GM12875 (cell line): ENCODE data around the gene BBS7.

ENCODE experiments used
- H3K4me3 ChIP-seq: one replicate; pipeline ENCODE4 v1.5.1; 2011; ENCODE audit warnings: low read depth, low read length, control low read depth
- TF ChIP-seq, protein P1 (sequence below): IDR thresholded peaks from 2 replicates; pipeline ENCODE4 v1.5.1; 2011; ENCODE audit warnings: low read depth, mild to moderate bottlenecking, control low read depth, inconsistent platforms, low read length, moderate library complexity, borderline replicate concordance; ENCODE audit not compliant: insufficient read depth

The BBS7 gene

DNA sequence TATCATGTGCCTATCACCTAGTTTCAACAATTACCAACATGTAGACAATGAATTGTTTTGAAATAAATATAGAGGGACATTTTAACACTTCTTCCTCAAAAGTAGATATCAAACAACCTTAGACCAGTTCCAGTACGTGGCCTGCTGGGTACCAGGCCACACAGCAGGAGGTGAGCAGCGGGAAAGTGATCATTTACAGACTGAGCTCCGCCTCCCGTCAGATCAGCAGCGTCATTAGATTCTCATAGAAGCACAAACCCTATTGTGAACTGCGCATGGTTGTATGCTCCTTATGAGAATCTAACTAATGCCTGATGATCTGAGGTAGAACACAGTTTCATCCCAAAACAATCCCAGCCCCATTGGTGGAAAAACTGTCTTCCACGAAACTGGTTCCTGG lies 6.5 kb downstream of the BBS7 start:
- no peak overlapping the region for H3K4me3 ChIP-seq
- TF ChIP-seq, protein P1, sequence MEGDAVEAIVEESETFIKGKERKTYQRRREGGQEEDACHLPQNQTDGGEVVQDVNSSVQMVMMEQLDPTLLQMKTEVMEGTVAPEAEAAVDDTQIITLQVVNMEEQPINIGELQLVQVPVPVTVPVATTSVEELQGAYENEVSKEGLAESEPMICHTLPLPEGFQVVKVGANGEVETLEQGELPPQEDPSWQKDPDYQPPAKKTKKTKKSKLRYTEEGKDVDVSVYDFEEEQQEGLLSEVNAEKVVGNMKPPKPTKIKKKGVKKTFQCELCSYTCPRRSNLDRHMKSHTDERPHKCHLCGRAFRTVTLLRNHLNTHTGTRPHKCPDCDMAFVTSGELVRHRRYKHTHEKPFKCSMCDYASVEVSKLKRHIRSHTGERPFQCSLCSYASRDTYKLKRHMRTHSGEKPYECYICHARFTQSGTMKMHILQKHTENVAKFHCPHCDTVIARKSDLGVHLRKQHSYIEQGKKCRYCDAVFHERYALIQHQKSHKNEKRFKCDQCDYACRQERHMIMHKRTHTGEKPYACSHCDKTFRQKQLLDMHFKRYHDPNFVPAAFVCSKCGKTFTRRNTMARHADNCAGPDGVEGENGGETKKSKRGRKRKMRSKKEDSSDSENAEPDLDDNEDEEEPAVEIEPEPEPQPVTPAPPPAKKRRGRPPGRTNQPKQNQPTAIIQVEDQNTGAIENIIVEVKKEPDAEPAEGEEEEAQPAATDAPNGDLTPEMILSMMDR: no peak

DNA sequence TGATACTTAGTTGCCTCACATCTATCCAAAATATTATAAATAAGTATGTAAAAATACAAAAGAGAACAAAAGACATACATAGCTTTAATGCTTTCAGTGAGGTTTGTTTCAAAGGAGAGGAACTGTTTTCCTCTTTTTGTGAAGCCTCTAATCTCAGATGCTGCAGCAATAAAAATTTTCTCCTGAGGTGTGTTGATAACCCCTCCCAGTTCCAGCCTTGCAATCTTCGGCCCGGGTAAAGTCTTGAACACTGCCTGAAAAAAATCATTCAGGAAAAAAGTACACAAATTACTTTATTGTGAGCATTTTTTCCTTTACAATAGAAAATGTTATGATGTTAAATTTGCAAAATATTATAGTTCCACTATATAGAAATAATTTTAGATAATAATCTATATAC lies 8.8 kb downstream of the BBS7 start:
- TF ChIP-seq, protein P1: no peak
- H3K4me3 ChIP-seq: no peak overlapping the region

DNA sequence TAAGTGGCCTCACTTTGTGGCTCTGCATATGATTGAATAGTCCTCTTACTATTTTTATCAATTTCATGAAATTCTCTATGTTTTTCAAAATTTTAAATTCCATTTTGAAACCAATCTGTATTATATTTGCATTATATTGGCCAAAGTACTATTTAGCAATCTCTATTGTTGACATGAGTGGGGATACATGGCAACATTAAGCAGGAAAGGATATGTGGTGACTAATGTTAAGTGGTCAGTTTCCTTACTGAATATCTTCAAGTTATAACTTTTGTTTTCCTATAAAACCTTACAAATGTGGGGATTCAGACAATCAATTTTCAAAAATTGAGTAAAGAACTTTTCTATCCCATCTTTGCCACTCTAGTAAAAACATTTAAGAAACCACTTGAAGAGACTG lies 10.2 kb downstream of the BBS7 start:
- TF ChIP-seq, protein P1: no peak
- H3K4me3 ChIP-seq: no peak overlapping the region

DNA sequence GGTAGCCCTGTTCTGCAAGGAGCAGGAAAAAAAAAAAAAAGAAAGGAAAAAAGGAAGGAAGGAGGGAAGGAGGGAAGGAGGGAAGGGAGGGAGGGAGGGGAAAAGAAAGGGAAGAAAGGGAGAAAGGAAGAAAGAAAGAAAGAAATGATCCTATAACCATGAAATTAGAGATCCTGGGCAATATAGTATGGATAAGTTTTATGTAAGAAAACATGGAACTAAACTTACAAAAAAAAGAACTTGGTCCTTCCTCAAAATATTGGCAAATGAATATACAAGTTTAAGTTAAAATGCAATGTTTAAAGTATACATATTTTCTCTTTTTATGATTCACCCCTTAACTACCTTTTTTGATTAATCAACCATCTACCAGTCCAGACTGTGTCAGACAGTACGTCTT lies 18.9 kb downstream of the BBS7 start:
- TF ChIP-seq, protein P1: no peak
- H3K4me3 ChIP-seq: no peak overlapping the region

DNA sequence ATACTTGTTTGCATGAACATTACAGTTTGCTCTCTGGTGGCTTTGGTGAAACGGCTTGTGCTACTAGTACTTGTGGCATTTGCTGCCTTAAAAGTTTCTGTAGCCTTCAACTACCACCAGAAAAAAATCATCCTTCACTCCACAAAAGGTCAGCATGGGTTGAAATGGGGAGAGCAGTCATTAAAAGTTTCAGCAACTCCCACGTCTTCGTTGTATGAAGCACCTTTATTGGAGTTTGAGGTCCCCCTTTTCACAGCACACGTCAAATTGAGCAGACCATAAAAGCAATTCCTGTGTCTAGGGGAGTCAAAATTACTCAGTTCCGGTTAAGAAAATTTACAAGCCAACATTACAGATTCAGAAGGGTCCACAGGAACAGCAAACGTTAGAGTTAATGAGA lies 23.6 kb downstream of the BBS7 start:
- TF ChIP-seq, protein P1: no peak

DNA sequence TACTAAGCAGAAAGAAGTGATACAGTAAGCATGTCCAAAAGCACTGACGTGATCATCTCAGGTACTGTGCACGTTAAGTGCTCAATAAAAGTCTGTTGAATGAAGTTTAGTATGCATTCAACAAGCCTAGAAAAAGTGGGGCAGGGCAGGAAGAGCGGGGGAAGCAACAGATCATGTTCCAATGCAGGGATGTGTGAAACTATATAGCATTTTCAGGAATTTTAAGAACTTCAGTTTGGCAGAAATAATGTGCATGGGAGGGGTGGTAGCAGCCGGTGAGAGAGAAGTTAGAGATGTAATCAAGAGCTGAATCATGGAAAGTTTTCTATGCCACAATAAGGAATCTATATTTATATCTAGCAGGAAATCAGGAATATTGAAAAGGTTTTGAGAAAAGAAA lies 27.4 kb downstream of the BBS7 start:
- H3K4me3 ChIP-seq: no peak overlapping the region
- TF ChIP-seq, protein P1: no peak

More for the DNA sequence above, 23.6 kb downstream of the BBS7 start:
- H3K4me3 ChIP-seq: no peak overlapping the region

DNA sequence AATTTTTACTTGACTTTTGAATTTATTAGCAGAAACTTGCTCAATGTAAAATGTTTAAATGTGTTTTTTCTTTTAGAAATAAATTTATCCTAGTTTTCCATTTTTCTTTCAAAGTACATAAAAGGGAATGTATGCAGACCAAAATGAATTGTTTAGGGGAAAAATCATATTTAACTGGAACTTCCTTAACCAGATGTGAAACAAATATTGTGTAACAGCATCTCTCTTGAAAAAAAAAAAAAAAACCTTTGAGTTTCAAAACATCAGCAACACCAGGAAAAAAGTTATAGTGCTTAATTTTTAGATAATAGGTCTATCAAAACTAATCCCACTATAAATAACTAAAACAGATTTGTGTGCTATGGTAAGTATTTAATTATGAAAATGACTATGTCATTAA lies 32.1 kb downstream of the BBS7 start:
- H3K4me3 ChIP-seq: no peak overlapping the region
- TF ChIP-seq, protein P1: no peak
